ENCODE data around the gene MRPS10. TPM values are rescaled to one million over a fixed set of nuclear protein-coding genes. Genes with fewer than 3 reads are reported as not detected.
"Not testable (repeated sequence)": the region's sequence is repeated elsewhere in the genome, so short reads cannot be mapped to it uniquely, and the experiment has no call there.

MRPS10 gene
- total RNA-seq, 1 experiment from 2014 or later = 24.7 TPM

DNA sequence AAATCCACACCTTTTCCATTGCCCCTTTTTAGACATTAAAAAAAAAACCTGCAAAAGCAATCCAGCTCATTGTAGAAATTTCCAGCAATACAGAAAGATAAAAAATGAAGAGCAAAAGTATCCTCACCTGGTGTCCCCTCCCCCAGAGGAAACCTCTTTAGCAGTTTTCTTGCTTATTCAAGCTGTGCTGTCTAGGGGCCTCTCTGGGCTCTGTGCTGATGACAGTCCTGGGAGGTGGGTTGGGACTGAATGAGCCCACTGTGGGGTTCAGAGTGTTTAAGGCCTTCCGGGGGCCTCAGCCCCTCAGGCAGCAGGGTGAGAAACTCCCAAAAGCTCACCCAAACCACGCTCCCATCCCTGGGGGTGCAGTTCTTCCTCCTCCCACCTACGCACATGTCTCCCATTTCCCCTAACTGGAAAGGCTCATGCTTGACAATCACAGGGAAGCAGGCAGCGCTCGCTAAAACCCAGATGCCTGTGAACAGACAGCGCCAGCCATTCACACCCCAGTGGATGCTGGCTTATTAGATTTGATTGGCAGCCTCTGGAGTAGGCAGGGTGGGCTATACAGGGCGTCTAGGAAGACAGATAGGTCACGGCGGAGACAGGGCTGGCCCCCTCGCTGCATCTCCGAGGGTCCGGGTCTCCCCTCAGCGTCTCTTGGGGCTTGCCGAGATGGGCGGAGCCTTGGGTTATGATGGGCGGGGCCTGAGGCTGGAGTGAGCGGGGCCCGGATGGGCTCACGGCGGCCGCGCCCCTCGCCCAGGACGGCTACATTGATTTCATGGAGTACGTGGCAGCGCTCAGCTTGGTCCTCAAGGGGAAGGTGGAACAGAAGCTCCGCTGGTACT, 39.9 kb downstream of the MRPS10 start:
- no peak for DNase-seq (ENCODE audit: low spot score)

DNA sequence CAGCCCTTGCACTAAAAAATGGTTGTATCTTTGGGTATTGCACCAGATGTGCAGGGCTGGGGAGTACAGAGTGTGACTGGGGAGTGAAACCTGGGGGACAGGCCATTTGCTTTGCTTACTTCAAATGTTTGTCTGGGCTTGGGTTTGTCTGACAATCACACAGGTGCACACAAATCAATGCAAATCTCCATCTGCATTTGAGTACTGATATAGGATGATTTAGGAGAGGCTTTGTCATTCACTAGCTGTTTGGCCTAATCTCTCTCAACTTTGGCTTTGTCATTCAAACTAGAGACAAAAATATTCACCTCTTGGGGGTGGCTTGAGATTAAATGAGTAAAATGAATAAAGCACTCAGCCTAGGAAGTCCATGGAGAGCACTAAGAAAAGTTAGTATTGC, 40.7 kb downstream of the MRPS10 start:
- no peak for DNase-seq (ENCODE audit: low spot score)

DNA sequence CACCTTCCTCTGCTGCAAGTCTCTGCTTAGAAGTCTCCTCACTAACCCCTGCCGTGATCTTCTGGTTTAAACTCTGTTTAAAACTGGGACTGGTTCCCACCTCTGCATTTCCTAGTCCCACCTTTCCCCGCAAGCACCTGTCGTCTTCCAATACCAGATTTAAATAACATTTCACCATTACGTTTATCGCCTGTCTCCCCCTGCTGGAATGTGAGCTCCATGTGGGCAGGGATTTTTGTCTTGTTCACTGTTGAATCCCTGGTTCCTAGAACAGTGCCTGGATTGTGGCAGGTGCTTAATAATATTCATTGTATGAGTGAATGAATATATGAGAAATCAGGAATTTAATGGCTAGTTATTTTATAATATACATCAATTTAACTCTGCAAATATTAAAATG, 41.8 kb downstream of the MRPS10 start:
- peak; percentile 14 for DNase-seq (ENCODE audit: low spot score)

DNA sequence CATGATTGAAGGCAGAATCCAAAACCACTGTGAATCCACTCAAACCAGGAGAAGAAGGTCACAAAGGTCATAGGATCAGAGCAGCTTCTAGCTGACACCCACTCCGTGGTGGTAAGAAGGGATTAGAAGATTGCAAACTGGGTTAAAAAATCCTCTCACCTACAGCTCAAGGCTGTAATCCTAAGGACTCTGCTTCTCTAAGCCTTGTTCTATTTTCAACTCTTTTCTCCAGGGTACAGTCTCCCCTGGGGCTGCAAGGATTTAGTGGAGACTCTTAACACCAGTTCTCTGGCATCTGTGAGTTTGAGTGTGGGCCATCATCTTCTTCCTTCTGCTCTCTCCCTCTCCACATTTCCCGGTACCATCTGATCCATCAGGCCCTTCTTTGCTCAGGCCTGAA, 44.6 kb downstream of the MRPS10 start, which contains the start of gene GUCA1A:
Gene GUCA1A, plus strand, starts transcription at position 264 of the 400 bp plus-strand sequence. CDS start 250 bp downstream, outside the sequence.
- DNase-seq (ENCODE audit: low spot score) = no peak

DNA sequence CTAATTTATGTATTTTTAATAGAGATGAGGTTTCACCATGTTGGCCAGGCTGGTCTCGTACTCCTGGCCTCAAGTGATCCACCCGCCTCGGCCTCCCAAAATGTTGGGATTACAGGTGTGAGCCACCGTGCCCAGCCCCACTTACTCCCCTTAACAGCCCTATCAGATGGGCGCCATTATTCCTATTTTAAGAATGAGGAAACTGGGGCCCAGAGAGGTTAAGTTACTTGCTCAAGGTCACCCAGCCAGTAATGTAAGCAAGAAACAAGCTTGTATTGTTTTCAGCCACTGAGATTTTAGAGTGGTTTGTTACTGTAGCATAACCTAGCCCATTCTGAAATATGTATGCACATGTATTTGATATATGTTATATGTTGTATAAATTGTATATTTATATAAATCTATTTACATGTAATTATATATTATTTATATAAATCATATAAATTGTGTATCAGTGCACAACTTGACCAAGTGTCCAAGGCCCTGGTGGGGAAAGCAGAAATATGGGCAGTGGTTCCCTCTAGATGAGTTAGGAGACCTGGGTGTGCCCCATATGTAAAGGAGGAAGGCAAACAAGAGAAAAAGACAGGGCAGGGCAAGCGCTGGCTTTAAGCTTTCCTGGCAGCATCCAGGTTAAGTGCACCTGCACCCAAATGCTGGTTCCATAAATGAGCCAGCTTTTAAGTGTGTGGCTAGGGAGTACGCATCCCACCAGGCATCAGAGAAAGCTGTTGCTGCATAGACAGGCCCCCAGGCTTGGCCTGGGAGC, 45.7 kb downstream of the MRPS10 start:
- no peak for DNase-seq (ENCODE audit: low spot score)

DNA sequence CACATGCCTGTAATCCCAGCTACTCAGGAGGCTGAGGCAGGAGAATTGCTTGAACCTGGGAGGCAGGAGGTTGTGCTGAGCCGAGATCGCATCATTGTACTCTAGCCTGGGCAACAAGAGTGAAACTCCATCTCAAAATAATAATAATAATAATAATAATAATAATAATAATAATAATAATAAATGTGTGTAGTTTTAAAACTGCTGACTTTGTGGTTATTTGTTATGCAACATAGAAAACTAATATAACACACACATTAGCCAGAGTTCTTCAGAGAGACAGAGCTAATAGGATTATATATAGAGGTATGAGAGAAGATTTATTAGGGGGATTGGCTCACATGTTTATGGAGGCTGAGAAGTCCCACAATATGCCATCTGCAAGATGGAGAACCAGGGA, 47.9 kb downstream of the MRPS10 start:
- not testable (repeated sequence) for DNase-seq (ENCODE audit: low spot score)

DNA sequence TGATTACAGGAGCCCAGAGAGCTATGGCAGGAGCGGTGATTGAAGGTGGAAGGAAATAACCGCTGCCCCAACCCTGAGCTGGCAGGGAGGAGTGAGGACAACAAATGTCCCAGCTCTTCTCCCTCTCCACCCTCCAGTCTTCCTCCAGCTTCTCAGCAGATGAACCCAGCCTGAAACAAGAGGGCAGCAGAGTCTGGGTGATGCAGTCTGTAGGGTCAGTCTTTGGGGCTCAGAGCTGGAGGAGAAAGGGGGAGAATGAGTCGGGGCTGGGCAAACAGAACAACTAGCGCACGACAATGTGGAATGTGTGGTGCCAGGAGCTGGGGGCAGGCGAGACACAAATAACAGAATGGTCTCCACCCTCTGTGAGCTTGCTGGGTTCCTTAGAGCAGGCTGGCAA, 49.0 kb downstream of the MRPS10 start:
- no peak for DNase-seq (ENCODE audit: low spot score)

DNA sequence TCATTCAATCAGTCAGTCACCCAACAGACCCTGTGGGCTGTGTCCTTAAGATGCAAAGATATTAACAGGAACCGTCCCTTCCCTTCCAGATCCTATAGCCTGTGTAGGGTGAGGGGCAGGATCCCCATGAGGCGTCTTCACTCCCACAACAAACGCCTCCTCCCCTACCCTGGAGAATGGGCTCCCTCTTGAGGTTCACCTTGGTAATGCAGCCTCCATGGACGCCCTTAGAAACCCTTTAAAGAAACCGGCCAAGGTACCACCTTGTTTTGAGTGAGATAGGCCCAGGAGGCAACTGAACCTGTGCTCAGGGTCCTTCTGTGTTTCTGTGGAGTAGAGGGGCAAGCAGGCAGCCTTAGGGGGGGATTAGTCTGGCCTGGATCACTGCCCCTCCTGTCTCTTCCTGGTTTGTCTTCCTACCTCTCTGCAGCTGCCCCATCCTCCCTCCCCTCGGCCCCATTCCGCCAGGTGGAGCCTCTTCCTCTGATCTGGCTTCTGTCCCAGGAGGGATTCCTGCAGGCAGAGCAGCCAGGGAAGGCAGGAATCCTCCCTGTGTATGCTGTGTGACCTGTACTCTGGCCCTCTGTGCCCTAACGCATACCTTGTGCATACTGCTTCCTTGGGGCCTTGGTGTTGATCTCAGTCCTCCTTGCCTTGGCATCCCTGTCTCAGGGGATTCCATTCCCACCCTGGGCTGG, 51.1 kb downstream of the MRPS10 start:
- DNase-seq (ENCODE audit: low spot score) = peak; percentile 97

DNA sequence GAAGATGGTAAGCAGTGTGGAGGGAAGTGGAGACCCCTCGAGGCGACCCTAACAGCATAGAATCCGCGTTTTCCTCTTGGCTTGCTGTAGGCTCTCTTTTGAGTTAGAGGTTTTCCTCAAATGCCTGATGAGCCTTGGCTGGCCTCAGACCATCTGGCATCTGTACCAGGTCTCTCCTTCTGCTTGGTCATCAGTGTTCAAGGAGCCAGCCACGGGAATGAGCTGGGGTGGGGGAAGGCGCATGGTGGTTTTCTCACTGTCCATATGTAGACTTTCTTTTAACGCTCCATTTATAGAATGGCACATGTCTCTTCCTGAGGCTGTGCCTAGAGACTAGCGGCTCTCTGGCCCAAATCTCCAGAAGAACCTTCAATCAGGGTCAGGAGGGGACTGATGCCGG, 52.6 kb downstream of the MRPS10 start:
- no peak for DNase-seq (ENCODE audit: low spot score)

DNA sequence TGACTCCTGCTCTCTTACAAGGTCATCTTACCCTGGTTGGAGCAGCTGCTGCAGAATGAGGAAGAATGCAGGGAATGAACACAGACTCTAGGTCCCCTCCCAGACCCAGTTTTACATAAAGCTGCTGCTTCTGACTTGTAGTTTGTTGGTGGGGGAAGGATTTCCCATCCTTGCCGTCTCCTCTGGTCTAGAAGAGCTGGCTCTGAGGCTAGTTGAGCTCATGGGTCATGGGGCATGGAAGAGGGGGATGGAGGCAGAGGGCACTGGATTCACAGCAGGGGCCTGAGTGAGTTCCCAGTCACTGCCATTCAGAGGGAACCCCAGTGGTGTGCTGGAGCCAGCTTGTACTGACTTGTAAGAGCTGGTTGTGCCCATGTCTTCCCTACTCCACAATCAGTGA, 53.7 kb downstream of the MRPS10 start:
- no peak for DNase-seq (ENCODE audit: low spot score)

DNA sequence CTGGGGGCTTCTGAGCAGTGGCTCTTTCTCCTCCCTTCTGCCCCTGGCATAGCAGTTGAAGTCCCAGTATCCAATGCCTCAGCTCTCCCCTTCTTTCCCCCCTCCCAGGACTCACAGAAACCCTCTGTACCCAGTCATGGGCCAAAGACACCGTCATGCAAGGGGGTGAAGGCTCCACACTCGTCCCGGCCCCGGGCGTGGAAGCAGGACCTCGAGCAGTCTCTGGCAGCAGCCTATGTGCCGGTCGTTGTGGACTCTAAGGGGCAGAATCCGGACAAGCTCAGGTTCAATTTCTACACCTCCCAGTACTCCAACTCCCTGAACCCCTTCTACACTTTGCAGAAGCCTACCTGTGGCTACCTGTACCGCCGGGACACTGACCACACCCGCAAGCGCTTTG, 54.8 kb downstream of the MRPS10 start:
- no peak for DNase-seq (ENCODE audit: low spot score)

DNA sequence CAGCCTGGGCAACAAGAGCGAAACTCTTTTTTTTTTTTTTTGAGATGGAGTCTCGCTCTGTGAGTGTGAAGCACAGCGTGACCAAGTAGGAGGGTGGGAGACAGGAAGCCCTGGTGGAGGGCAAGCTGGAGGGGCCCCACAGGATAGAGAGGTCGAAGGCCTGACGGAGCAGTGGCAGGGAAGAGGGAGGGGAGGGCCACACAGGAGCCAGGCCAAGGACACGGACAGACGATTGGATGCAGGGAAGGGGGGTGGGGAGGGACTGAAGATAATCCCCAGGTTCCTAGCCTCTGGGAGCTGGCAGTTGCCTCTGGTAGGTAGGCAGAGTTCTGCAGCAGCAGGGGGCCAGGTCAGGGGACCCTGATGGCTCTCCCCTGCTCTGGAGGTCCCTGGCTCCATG, 55.3 kb downstream of the MRPS10 start:
- DNase-seq (ENCODE audit: low spot score) = no peak

DNA sequence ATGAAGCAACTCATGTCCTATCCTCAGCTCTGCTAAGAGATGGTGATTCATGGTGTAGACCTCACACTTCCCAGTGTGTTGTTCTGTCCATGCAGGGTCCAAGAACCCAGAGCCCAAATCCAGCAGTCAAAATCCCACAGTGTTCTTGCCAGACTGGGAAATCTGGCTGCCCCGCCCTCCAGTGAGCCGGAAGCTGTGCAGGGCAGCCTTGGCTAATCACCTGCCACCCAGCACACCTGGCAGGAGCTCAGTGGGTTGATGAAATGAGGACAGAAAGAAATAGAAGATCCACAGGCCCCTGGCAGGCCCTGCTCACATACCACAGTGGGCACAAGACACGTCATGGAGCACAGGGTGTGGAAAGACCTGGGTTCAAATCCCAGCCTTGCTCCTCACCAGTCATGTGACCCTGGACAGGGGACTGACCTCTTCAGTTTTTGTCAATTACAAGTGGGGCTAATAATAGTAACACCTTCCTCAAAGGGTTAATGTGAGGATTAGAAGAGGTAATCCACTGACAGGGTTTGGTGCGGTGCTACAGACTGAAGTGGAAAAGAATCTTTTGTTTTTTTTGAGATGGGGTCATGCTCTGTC, 58.1 kb downstream of the MRPS10 start:
- no peak for DNase-seq (ENCODE audit: low spot score)

DNA sequence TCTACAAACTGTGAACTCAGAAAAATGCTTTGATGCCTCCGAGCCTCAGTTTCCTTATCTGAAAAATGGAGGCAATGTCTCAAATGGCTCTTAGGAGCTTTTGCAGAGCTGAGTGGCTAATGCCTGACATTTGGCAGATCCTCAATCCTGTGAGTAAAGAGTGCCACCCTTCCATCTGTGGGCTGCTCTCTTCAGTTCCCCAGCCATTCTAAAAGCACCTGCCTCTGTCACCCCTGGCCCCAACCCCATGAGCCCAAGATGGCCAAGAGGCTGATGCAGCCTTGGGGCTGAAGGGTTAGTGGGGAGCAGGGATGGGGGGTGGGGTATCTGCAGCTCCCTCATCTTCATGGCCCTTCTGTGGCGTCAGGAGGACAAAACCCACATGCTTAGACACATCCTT, 59.0 kb downstream of the MRPS10 start:
- no peak for DNase-seq (ENCODE audit: low spot score)

DNA sequence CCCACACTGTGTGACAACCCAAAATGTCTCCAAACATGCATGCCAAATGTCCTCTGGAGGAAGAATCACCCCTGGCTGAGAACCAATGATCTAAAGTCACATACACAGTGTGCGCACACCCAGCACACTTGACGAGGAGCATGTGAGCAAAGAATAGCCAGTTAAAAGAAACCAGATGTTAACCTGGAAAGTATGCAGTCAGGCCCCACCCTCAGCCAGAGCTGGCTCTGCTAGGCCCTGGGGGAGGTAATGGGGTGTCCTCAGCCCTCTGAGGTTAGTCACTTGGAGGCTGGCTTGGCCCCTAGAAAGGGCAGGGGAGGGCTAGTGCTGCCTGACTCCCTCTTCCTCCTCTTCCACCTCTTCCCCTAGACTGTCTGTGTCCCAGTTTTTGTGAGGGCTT, 59.6 kb downstream of the MRPS10 start:
- DNase-seq (ENCODE audit: low spot score) = no peak

Other genes starting within 250 kb of the MRPS10 start
- gene TAF8, start 167.3 kb downstream of the MRPS10 start, total RNA-seq (2014; rRNA removed; shearing (Covaris generic)) = 18.6 and 22.8 TPM in 2 replicates
- 119 and 136 TPM in 2 replicates for gene C6orf132, start 75.2 kb downstream of the MRPS10 start, total RNA-seq (2014; rRNA removed; shearing (Covaris generic))
- not detected in 2 replicates for gene GUCA1A, start 44.5 kb downstream of the MRPS10 start, total RNA-seq (2014; rRNA removed; shearing (Covaris generic))
- gene GUCA1B, start 22.9 kb downstream of the MRPS10 start, total RNA-seq (2014; rRNA removed; shearing (Covaris generic)) = 0.08 TPM in 1 of 2 replicates, not detected in the other
- 4.2 and 6.8 TPM in 2 replicates for gene TRERF1, start 234.1 kb upstream of the MRPS10 start, total RNA-seq (2014; rRNA removed; shearing (Covaris generic))